Measurements from ENCODE around the gene ARID4A.
"Not testable (repeated sequence)": the region's sequence is repeated elsewhere in the genome, so short reads cannot be mapped to it uniquely, and the experiment has no call there.

ARID4A gene

GRCh38 chr14:58294201-58294600 is 4.2 kb upstream of the ARID4A start:
- no peak for DNase-seq (ENCODE audit: low read depth in 1 of 2, low spot score in 1 of 2)

GRCh38 chr14:58296726-58297125 is 1.6 kb upstream of the ARID4A start:
- DNase-seq (ENCODE audit: low read depth in 1 of 2, low spot score in 1 of 2), result no peak

- DNase-seq (ENCODE audit: low read depth in 1 of 2, low spot score in 1 of 2), result no peak
Measured at GRCh38 chr14:58297412-58297761, 968 bp upstream of the ARID4A start.

GRCh38 chr14:58297762-58298476 is 436 bp upstream of the ARID4A start:
- DNase-seq (ENCODE audit: low read depth in 1 of 2, low spot score in 1 of 2), result peak; percentile 93 to 96

- DNase-seq (ENCODE audit: low read depth in 1 of 2, low spot score in 1 of 2), result peak in 1 of 2 donors; percentile 3
Measured at GRCh38 chr14:58299401-58300330, 1.3 kb downstream of the ARID4A start.

- DNase-seq (ENCODE audit: low read depth in 1 of 2, low spot score in 1 of 2), result no peak
Measured at GRCh38 chr14:58301416-58301815, 3.1 kb downstream of the ARID4A start.

- DNase-seq (ENCODE audit: low read depth in 1 of 2, low spot score in 1 of 2), result no peak
Measured at GRCh38 chr14:58305730-58306129, 7.4 kb downstream of the ARID4A start.

- no peak for DNase-seq (ENCODE audit: low read depth in 1 of 2, low spot score in 1 of 2)
Measured at GRCh38 chr14:58307597-58308316, 9.4 kb downstream of the ARID4A start.

GRCh38 chr14:58309086-58309485 is 10.7 kb downstream of the ARID4A start:
- no peak for DNase-seq (ENCODE audit: low read depth in 1 of 2, low spot score in 1 of 2)

- DNase-seq (ENCODE audit: low read depth in 1 of 2, low spot score in 1 of 2), result no peak
Measured at GRCh38 chr14:58313699-58314098, 15.3 kb downstream of the ARID4A start.

- DNase-seq (ENCODE audit: low read depth in 1 of 2, low spot score in 1 of 2), result no peak
Measured at GRCh38 chr14:58315606-58316005, 17.3 kb downstream of the ARID4A start.

- no peak for DNase-seq (ENCODE audit: low read depth in 1 of 2, low spot score in 1 of 2)
Measured at GRCh38 chr14:58327019-58327418, 28.7 kb downstream of the ARID4A start.

- peak; percentile 48 to 78 for DNase-seq (ENCODE audit: low read depth in 1 of 2, low spot score in 1 of 2)
Measured at GRCh38 chr14:58331111-58331510, 32.8 kb downstream of the ARID4A start.

GRCh38 chr14:58332561-58332960 is 34.2 kb downstream of the ARID4A start:
- DNase-seq (ENCODE audit: low read depth in 1 of 2, low spot score in 1 of 2), result no peak

- not testable (repeated sequence) for DNase-seq (ENCODE audit: low read depth in 1 of 2, low spot score in 1 of 2)
Measured at GRCh38 chr14:58339666-58340065, 41.3 kb downstream of the ARID4A start.

GRCh38 chr14:58341152-58341748 is 42.9 kb downstream of the ARID4A start:
- no peak for DNase-seq (ENCODE audit: low read depth in 1 of 2, low spot score in 1 of 2)

GRCh38 chr14:58343535-58343934 is 45.2 kb downstream of the ARID4A start:
- DNase-seq (ENCODE audit: low read depth in 1 of 2, low spot score in 1 of 2), result not testable (repeated sequence)

- DNase-seq (ENCODE audit: low read depth in 1 of 2, low spot score in 1 of 2), result no peak
Measured at GRCh38 chr14:58353516-58354299, 55.4 kb downstream of the ARID4A start.

GRCh38 chr14:58354808-58355207 is 56.5 kb downstream of the ARID4A start:
- no peak for DNase-seq (ENCODE audit: low read depth in 1 of 2, low spot score in 1 of 2)

GRCh38 chr14:58356268-58356667 is 57.9 kb downstream of the ARID4A start:
- no peak for DNase-seq (ENCODE audit: low read depth in 1 of 2, low spot score in 1 of 2)

Measured in stimulated activated CD4-positive, alpha-beta T cell treated with anti-CD3 and anti-CD28 coated beads, Interleukin-15, amount 100 ng/mL, for 1 hour (primary cell).